ENCODE results near the gene GCAT. TPM values are rescaled to one million over a fixed set of nuclear protein-coding genes. Genes with fewer than 3 reads are reported as not detected.

GCAT gene
- total RNA-seq, 1 donor from 2014 or later = 31.0 TPM

DNA sequence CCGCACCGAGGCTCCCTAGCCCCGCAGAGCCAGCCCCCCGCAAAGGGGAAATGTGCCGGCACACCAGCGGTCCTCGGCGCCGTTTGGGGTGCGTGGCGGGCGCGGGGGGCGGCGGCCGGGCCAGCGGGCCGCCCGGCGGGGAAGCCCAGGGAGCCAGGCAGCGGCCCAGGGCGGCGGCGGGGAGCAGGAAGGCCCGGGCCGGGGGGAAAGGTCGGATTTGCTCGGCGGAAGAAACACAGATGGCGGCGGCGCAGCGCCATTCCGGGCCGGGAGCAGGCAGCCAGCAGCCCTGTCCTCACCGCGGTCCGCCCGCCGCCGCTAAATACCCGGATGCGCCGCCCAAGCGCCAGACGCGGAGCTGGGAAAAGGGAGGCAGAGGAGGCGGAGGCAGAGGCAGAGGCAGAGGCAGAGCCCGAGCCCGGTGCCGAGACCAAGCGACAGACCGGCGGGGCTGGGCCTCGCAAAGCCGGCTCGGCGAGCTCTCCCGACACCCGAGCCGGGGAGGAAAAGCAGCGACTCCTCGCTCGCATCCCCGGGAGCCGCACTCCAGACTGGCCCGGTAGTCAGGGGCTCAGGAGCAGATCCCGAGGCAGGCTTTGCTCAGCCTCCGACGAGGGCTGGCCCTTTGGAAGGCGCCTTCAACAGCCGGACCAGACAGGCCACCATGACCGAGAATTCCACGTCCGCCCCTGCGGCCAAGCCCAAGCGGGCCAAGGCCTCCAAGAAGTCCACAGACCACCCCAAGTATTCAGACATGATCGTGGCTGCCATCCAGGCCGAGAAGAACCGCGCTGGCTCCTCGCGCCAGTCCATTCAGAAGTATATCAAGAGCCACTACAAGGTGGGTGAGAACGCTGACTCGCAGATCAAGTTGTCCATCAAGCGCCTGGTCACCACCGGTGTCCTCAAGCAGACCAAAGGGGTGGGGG is 2.6 kb upstream of the GCAT start:
- intact Hi-C loops (cut with DNase I) = no loop called here
- DNase-seq = peak; percentile 94
- ATAC-seq (ENCODE audit: poor library complexity) = peak; percentile 63

DNA sequence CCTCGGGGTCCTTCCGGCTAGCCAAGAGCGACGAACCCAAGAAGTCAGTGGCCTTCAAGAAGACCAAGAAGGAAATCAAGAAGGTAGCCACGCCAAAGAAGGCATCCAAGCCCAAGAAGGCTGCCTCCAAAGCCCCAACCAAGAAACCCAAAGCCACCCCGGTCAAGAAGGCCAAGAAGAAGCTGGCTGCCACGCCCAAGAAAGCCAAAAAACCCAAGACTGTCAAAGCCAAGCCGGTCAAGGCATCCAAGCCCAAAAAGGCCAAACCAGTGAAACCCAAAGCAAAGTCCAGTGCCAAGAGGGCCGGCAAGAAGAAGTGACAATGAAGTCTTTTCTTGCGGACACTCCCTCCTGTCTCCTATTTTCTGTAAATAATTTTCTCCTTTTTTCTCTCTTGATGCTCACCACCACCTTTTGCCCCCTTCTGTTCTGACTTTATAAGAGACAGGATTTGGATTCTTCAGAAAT is 1.9 kb upstream of the GCAT start:
- intact Hi-C loops (cut with DNase I) = no loop called here
- DNase-seq = no peak
- ATAC-seq (ENCODE audit: poor library complexity) = no peak

DNA sequence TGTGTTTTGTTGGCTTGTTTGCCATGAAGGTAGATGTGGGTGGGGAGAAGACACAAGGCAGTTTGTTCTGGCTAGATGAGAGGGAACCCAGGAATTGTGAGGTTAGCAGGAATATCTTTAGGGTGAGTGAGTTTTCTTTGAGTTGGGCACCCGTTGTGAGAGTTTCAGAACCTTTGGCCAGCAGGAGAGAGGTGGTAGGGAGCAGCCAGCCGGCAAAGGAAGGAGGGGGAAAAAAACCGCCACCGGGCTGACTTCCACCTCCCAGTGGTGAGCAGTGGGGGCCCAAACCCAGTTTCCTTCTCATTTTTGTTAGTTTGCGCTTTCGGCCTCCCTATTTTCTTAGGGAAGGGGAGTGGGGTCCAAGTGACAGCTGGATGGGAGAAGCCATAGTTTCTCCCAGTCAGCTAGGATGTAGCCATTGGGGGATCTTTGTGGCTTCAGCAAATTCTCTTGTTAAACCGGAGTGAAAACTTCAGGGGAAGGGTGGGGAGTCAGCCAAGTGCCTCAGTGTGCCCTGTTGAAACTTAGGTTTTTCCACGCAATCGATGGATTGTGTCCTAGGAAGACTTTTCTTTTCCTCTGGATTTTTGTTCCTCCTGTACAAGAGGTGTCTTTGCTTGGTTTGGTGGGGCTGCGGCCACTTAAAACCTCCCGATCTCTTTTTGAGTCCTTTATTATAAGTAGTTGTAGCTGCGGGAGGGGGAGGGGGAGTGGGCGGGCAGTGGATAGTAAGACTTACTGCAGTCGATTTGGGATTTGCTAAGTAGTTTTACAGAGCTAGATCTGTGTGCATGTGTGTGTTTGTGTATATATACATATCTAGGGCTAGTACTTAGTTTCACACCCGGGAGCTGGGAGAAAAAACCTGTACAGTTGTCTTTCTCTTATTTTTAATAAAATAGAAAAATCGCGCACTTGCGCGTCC is 1.1 kb upstream of the GCAT start:
- intact Hi-C loops (cut with DNase I) = no loop called here
- no peak for DNase-seq
- no peak for ATAC-seq (ENCODE audit: poor library complexity)

DNA sequence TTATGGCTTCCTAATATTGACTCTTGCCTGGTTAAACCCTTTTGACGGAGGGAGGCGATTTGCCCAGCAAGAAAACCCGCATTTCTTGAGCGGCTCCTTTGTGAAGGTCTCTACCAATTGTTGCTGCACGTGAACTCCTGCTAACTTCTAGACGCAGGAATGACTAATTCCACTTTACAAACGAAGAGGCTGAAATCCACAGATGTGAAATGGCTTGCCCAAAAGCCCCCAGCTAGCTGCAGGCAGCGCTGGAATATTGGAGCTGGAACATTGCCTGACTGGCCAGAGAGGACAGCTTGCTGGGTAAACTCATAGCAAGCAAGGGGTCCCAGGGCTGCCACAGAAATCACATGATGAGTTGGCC is 542 bp downstream of the GCAT start:
- intact Hi-C loops (cut with DNase I) = no loop called here
- ATAC-seq (ENCODE audit: poor library complexity) = no peak
- no peak for DNase-seq

DNA sequence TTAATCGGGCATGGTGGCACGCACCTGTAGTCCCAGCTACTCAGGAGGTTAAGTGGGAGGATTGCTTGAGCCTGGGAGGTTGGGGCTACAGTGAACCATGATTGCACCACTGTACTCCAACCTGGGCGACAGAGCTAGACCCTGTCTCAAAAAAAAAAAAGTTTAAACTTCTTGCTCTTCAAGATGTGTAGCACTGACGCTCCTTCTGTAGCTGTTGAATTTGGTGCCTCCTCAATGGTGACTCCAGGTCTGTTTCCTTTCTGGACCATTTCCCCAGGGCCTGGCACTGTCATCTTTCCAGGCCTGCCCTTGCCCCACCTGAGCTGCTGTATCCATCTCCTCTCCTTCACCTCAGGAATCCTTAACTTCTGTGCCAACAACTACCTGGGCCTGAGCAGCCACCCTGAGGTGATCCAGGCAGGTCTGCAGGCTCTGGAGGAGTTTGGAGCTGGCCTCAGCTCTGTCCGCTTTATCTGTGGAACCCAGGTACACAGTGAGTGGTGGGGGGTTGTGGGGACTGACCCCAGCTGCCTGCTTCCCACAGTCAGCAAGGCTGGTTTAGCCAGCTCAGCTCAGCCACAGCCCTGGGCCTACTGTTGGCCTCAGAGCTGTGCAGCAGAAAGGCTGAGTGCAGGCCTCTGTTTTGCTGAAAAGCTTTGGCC is 2.1 kb downstream of the GCAT start:
- no peak for DNase-seq
- no peak for ATAC-seq (ENCODE audit: poor library complexity)
- intact Hi-C loops (cut with DNase I) = no loop called here

DNA sequence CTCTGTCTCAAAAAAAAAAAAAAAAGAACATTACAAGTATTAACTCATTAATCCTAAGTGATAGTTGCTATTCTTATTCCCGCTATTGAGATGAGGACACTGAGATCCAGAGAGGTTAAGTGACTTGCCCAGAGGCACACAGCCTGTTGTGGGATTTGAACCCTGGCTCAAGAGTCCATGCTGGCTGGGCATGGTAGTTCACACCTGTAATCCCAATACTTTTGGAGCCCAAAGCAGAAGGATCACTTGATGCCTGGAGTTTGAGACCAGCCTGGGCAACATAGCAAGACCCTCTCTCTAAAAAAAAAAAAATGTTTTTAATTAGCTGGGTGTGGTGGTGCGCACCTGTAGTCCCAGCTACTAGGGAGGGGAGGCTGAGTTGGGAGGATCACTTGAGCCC is 4.1 kb downstream of the GCAT start:
- ATAC-seq (ENCODE audit: poor library complexity) (no peak), DNase-seq (no peak)

DNA sequence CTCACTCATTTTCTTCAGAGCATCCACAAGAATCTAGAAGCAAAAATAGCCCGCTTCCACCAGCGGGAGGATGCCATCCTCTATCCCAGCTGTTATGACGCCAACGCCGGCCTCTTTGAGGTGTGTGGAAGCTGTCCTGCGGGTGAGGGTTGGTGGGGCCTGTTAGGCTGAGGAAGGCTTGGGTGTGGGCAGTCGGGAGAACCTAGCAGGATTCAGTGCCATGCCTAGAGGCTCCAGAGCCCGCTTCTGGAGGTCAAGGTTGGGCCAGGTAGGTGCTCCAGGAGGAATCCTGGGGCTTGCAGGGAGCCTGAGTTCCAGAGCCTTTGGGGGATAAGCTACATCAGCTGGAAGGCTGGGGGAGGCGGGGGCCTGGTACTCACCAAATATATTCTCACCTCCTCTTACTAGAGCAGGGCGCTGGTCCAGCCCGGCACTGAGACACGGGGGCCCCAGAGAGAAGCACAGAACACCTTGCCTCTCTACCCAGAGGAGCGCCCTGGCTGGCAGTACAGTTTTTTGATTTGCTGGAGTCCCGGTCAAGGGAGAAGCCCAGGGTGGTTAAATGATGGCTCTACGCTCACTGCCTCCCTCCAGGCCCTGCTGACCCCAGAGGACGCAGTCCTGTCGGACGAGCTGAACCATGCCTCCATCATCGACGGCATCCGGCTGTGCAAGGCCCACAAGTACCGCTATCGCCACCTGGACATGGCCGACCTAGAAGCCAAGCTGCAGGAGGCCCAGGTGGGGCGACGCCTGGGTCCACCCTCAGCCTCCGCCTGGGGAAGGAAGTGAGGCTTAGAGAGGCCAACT is 5.3 kb downstream of the GCAT start:
- no peak for ATAC-seq (ENCODE audit: poor library complexity)
- no peak for DNase-seq
- intact Hi-C loops (cut with DNase I) = no loop called here

More for the DNA sequence above, 4.1 kb downstream of the GCAT start:
- intact Hi-C loops (cut with DNase I) = no loop called here

DNA sequence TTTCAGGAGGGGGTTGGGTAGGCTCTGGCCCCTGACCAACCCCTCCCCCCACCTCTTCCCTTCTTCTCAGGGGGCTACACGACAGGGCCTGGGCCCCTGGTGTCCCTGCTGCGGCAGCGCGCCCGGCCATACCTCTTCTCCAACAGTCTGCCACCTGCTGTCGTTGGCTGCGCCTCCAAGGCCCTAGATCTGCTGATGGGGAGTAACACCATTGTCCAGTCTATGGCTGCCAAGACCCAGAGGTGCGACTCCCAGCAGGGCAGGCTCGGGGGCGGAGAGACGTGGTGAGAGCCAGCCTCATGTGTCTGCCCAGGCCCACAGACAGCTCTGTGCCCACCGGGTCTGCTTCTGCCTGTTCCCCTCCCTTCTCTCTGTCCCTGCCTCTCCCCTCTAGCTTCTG is 7.9 kb downstream of the GCAT start:
- intact Hi-C loops (cut with DNase I) = loop anchor here (5.0 kb wide), 1 partner anchor 152 kb away; no protein-coding TSS in a partner anchor
- DNase-seq (no peak), ATAC-seq (ENCODE audit: poor library complexity) (no peak)

DNA sequence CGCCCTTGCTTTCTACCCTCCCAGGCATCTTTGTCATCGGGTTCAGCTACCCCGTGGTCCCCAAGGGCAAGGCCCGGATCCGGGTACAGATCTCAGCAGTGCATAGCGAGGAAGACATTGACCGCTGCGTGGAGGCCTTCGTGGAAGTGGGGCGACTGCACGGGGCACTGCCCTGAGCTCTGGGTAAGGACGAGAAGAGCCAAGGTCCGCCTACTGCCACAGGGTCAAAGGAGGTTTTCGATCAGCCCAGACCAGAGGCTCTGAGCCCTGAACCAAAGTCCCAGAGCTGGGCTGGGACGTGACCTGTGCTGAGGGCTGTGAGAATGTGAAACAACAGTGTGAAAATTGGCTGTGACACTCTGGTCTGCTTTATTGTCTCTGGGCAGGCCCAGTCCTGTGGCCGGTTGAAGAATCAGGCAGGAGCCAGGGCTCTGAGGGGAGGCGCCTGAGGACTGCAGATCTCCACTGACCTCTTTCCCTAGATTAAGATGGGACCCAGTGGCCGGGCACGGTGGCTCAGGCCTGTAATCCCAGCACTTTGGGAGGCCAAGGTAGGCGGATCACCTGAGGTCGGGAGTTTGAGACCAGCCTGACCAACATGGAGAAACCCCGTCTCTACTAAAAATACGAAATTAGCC is 8.9 kb downstream of the GCAT start:
- DNase-seq = no peak
- ATAC-seq (ENCODE audit: poor library complexity) = no peak
- intact Hi-C loops (cut with DNase I) = loop anchor here (1.0 to 5.0 kb wide), 2 partner anchors 47 to 151 kb away; no protein-coding TSS in a partner anchor

DNA sequence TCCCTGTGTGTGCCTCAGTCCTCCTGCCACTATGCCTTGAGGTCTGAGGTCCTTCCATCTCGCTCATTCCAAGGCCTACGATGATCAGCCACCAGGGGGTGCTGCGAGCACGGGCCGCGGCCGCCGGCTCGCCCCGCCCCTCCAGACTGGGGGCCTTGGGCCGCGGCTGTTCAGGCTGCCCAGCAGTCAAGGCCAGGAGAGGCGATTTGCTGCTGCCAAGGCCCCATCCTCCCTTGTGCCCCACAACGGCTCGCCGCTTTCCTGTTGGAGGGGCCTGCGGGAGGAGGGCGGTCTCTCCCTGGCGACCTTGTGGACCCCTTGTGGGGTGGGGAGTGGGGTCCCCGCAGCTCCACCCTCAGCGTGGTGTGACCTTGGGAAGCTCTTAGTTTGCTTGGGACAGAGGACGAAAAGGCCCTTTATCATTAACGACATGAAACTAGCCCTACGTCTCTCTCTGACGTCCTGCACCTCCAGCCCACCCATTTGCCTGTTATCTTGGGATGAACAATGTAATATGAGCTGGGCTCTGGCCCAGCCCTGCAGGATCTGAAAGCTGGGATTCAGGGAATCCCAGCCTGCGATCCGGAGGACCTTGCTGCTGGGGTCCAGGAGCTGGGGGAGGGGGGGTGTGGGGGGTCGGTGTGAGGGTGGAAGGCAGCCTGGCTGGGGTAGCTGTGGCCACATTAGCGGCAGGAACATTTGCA is 10.1 kb downstream of the GCAT start:
- peak; percentile 95 for ATAC-seq (ENCODE audit: poor library complexity)
- peak; percentile 90 for DNase-seq
- intact Hi-C loops (cut with DNase I) = loop anchor here (1.0 to 5.0 kb wide), 2 partner anchors 45 to 149 kb away; no protein-coding TSS in a partner anchor

DNA sequence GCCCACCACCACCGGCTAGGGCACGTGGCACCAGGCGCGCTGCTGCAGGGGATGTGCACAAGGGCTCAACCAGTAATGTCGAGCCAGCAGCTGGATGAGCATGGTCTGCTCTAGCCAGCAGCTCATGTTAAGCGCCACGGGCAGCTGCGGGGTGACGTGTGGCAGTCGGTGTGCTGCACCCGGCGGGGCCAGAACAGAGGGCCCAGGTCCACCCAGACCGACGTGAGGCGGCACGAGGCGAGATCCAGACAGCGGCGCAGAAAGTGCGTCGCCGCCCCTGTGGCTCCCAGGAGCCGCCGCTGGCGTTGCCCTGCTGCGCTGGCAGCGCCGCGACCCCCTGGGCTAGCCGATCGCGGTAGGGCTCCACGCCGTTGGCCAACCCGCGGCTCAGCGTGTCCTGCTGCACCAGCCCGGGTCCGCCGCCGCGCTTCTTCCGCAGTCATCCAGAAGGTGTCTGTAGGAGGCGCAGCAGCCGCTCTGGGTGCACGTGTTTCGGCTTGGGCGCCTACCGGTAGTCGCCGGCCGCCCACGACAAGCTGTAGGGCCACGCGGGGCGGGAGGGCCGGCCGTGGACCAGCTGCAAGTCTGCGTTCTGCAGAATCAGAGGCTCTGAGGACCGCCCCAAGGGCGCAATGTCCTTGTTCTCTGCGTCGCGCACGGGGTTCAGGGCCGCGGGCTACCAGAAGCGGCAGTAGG is 10.8 kb downstream of the GCAT start:
- peak; percentile 71 for ATAC-seq (ENCODE audit: poor library complexity)
- DNase-seq = peak; percentile 82
- intact Hi-C loops (cut with DNase I) = loop anchor here (5.0 kb wide), 1 partner anchor 149 kb away; no protein-coding TSS in a partner anchor

DNA sequence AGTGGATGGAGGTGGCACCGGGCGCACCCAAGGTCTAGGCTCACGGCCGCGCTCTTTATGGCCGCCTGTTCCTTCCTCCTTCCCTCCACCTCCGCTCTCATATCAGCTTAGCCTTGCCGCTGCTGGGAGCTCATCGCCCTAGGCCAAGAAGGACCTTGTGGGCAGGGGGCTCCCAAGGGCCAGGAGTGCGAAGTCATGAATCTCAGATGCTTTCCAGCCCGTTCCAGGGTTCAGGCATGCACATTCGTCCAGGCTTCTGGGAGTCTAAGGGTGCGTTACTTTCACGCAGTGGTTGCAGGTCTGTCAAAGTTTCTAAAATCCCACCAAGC is 11.3 kb downstream of the GCAT start:
- intact Hi-C loops (cut with DNase I) = loop anchor here (5.0 kb wide), 1 partner anchor 148 kb away; no protein-coding TSS in a partner anchor
- DNase-seq (no peak), ATAC-seq (ENCODE audit: poor library complexity) (no peak)

DNA sequence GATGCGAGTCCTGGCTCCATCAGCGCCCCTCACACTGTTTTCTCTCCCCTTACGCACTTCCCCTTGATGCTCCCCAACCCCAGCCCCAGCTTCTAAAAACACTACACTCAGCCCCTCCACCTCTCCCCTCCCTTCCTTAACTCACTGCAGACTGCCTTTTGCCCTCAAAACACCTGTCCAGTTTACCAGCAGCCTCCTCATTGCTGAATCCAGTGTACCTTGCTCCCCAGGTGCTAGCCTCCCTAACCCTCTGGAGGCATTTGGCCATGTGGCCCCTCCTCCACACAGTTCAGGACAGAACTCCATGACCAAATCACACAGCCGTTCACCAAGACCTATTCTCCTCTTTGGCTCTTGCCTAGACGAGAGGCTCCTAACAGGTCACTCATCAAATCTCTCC is 12.6 kb downstream of the GCAT start:
- ATAC-seq (ENCODE audit: poor library complexity) (no peak), DNase-seq (no peak)
- intact Hi-C loops (cut with DNase I) = no loop called here

DNA sequence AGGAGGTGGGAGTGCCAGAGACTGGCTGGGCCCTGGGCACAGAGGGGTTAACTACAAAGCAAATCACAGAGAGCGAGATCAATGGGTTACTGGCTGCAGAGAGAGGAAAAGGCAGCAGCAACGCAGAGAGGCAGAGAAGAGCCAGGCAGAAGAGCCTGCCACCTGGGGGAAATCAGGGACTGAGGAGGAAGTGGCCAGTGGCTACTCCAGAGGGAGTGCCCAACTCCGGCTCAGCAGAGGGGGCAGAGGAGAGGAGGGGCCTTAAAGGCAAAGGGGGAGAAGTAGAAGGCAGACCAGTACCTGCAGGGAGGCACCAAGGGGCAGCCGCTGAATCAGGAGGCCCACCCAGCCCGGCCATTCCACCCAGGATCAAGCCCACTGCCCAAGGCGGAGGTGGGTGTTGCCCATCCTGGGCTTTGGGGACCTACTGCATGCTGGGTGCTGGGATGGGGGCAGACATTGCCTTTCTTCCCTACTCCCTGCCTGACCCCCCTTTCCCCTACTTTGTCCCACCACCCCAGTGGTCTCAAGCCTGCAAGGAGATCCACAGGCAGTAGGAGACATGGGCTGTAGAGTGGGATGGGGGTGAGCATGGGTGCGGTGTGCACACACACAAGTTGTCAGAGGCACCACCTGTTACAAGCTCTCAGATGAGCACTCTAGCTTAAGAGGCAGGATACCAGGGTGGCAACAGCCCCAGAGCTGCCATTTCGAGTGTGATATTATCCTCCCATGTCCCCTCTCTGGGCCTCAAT is 14.5 kb downstream of the GCAT start:
- ATAC-seq (ENCODE audit: poor library complexity) (no peak), DNase-seq (no peak)
- intact Hi-C loops (cut with DNase I) = no loop called here

DNA sequence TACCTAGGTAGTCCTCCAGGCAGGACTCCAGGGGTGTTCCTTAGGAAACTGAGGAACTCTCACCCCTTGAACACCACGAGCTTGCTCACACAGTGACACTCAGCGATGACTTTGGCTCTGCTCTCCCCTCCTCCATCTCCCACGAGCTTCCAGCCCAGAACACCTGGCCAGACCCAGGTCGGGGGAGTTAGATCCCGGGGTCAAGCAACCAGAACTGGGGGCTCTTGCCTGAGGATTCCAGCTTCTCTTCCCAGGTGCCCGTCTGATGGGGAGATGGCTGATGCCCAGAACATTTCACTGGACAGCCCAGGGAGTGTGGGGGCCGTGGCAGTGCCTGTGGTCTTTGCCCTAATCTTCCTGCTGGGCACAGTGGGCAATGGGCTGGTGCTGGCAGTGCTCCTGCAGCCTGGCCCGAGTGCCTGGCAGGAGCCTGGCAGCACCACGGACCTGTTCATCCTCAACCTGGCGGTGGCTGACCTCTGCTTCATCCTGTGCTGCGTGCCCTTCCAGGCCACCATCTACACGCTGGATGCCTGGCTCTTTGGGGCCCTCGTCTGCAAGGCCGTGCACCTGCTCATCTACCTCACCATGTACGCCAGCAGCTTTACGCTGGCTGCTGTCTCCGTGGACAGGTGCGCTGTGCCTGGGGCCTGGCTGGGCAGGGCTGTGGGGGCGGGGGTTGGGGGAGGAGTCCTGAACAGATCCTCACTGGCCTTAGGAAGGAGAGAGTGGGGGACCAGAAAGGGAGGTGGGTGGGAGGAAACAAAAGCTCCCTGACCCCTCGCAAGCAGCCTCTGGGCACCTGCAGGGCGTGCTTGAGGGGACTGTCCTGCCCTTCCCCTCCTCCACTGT is 15.6 kb downstream of the GCAT start, which contains the start of gene GALR3:
TSS of gene GALR3 (plus strand) at position 249 of the 852 bp plus-strand sequence. CDS start at position 274, 25 bp downstream.
- intact Hi-C loops (cut with DNase I) = no loop called here
- no peak for ATAC-seq (ENCODE audit: poor library complexity)

More for the DNA sequence above, 15.6 kb downstream of the GCAT start, which contains the start of gene GALR3:
- DNase-seq = no peak

Data from Right ventricle myocardium superior (tissue), 1 donor.